OCI-LY7 (cell line): ENCODE measurements around the gene SMIM27. TPM values are rescaled to one million over a fixed set of nuclear protein-coding genes. Genes with fewer than 3 reads are reported as not detected.

ENCODE experiments used
- BruUV-seq: library from RNA; stranded (reverse); fragments of 400-500 nt; replicated peaks from 2 replicates; lab custom pipeline; 2021; lab: Mats Ljungman, UMichigan
- CTCF ChIA-PET: fragments of 300-600 bp; sonication (Branson Sonifier 250); formaldehyde crosslinking; loops from one replicate; lab custom pipeline; 2022; ENCODE audit warnings: antibody characterized with exemption; ENCODE audit not compliant: unreplicated experiment; lab: Charles Lee
- POLR2A ChIA-PET: fragments of 300-600 bp; sonication (Branson Sonifier 250); formaldehyde crosslinking; loops from one replicate; lab custom pipeline; 2022; ENCODE audit warnings: antibody characterized with exemption; lab: Charles Lee
- DNase-seq: peaks from one replicate; pipeline ENCODE4 v3.0.0-alpha.2; 2015; ENCODE audit warnings: low spot score
- H2AFZ ChIP-seq: fragments of 200-600 bp; sonication (generic), shearing (Covaris generic); 2 replicates; pipeline ENCODE4 v1.6.1; 2014; ENCODE audit warnings: mild to moderate bottlenecking, antibody characterized with exemption, low read length, moderate library complexity
- H3K27ac ChIP-seq: fragments of 200-600 bp; sonication (generic); 2 replicates; pipeline ENCODE4 v1.5.1; 2014; ENCODE audit warnings: mixed run types, low read depth, mild to moderate bottlenecking, moderate library complexity, low read length, inconsistent platforms; ENCODE audit not compliant: poor library complexity, severe bottlenecking
- H3K36me3 ChIP-seq: fragments of 200-600 bp; sonication (generic); 2 replicates; pipeline ENCODE4 v1.6.1; 2014; ENCODE audit warnings: mild to moderate bottlenecking, antibody characterized with exemption, low read length, moderate library complexity, mixed read lengths; ENCODE audit not compliant: insufficient read depth
- H3K4me1 ChIP-seq: fragments of 200-600 bp; sonication (generic); 2 replicates; pipeline ENCODE4 v1.5.1; 2014; ENCODE audit warnings: mild to moderate bottlenecking, low read length; ENCODE audit not compliant: insufficient read depth, poor library complexity, severe bottlenecking
- H3K4me2 ChIP-seq: fragments of 200-600 bp; sonication (generic); 2 replicates; pipeline ENCODE4 v1.6.1; 2014; ENCODE audit warnings: mild to moderate bottlenecking, low read length
- H3K4me3 ChIP-seq: fragments of 200-600 bp; sonication (generic); 2 replicates; pipeline ENCODE4 v1.5.1; 2014; ENCODE audit warnings: mild to moderate bottlenecking, low read depth, low read length; ENCODE audit not compliant: poor library complexity, severe bottlenecking
- H3K79me2 ChIP-seq: fragments of 200-600 bp; sonication (generic); 2 replicates; pipeline ENCODE4 v1.6.1; 2016; ENCODE audit warnings: low read depth, mild to moderate bottlenecking, low read length, moderate library complexity, mixed read lengths; ENCODE audit not compliant: insufficient read depth
- H3K9me2 ChIP-seq: fragments of 200-600 bp; sonication (generic); 2 replicates; pipeline ENCODE4 v1.6.1; 2016; ENCODE audit warnings: mild to moderate bottlenecking, low read length, mixed read lengths; ENCODE audit not compliant: insufficient read depth
- H3K9me3 ChIP-seq: fragments of 200-600 bp; sonication (generic); 2 replicates; pipeline ENCODE4 v1.6.1; 2014; ENCODE audit warnings: mild to moderate bottlenecking, mixed run types, low read length, mixed read lengths
- H4K20me1 ChIP-seq: fragments of 200-600 bp; sonication (generic); 2 replicates; pipeline ENCODE4 v1.6.1; 2014; ENCODE audit warnings: mild to moderate bottlenecking, antibody characterized with exemption, low read length, moderate library complexity, mixed read lengths; ENCODE audit not compliant: insufficient read depth
- EZH2phosphoT487 ChIP-seq: fragments of 200-600 bp; sonication (generic); IDR thresholded peaks from 2 replicates; pipeline ENCODE4 v1.6.1; 2018; ENCODE audit warnings: low read depth, borderline replicate concordance, mild to moderate bottlenecking, mixed run types, antibody characterized with exemption, low read length, moderate library complexity, mixed read lengths
- intact Hi-C: fragments of 100-400 bp; cut with micrococcal nuclease; formaldehyde crosslinking; loops from one replicate; pipeline ENCODE4 v1.10.0; 2022; ENCODE audit not compliant: unreplicated experiment
- total RNA-seq, 2 experiments: library from RNA; depleted of rRNA in 1 of 2; stranded (reverse); fragments of >200 nt in 1 of 2; shearing (Covaris generic) in 1 of 2; gene quantifications; 2 replicates each; pipeline ENCODE4 v1.2.3, GENCODE V29; 2014 to 2022
- TF ChIP-seq, protein P1 (sequence below): fragments of 200-600 bp; sonication (generic); conservative IDR thresholded peaks from 2 replicates; pipeline ENCODE4 v1.5.1; 2014; ENCODE audit warnings: mild to moderate bottlenecking, antibody characterized with exemption, low read length, moderate library complexity, mixed read lengths

Gene SMIM27
- total RNA-seq, 2 experiments from 2014 or later, result 19.5 to 21.2 TPM

DNA sequence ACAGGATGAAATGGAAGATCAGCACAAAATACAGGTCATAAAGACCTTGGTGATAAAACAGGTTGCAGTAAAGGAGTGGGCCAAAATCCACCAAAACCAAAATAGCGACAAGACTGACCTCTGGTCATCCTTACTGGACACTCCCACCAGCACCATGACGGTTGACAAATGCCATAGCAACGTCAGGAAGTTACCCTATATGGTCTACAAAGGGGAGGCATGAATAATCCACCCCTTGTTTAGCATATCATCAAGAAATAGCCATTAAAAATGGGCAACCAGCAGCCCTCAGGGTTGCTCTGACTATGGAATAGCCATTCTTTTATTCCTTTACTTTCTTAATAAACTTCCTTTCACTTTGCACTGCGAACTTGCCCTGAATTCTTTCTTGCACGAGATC is 26.8 kb downstream of the SMIM27 start:
- Histone ChIP-seq H2AFZ (peak overlapping the region; percentile 60; the same call in 1 of the 2 replicates), H3K4me2 (no peak overlapping the region), H4K20me1 (no peaks in the 10 kb centered on the region), H3K4me1 (peaks cover 43% of the 10 kb centered on the region), H3K79me2 (no peaks in the 10 kb centered on the region), H3K9me2 (no peaks in the 10 kb centered on the region), H3K4me3 (no peak overlapping the region), H3K9me3 (no peaks in the 10 kb centered on the region), H3K36me3 (no peaks in the 10 kb centered on the region), H3K27ac (no peak overlapping the region)
- ChIA-PET POLR2A (interaction anchor here (0.6 to 2.4 kb wide), 2 partner anchors 199 to 394 kb away, joined by 5 to 16 read pairs; no protein-coding TSS in a partner anchor), CTCF (interaction anchor here (1.7 to 4.0 kb wide), 4 partner anchors 11 to 200 kb away, joined by 7 to 58 read pairs (median 11); partner anchors contain the start of gene ACO1)
- DNase-seq, result no peak
- TF ChIP-seq, protein P1, sequence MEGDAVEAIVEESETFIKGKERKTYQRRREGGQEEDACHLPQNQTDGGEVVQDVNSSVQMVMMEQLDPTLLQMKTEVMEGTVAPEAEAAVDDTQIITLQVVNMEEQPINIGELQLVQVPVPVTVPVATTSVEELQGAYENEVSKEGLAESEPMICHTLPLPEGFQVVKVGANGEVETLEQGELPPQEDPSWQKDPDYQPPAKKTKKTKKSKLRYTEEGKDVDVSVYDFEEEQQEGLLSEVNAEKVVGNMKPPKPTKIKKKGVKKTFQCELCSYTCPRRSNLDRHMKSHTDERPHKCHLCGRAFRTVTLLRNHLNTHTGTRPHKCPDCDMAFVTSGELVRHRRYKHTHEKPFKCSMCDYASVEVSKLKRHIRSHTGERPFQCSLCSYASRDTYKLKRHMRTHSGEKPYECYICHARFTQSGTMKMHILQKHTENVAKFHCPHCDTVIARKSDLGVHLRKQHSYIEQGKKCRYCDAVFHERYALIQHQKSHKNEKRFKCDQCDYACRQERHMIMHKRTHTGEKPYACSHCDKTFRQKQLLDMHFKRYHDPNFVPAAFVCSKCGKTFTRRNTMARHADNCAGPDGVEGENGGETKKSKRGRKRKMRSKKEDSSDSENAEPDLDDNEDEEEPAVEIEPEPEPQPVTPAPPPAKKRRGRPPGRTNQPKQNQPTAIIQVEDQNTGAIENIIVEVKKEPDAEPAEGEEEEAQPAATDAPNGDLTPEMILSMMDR, result no peak
- BruUV-seq, result no TSS peak
- intact Hi-C loops, result loop anchor here (1.0 kb wide), 1 partner anchor 200 kb away; no protein-coding TSS in a partner anchor

DNA sequence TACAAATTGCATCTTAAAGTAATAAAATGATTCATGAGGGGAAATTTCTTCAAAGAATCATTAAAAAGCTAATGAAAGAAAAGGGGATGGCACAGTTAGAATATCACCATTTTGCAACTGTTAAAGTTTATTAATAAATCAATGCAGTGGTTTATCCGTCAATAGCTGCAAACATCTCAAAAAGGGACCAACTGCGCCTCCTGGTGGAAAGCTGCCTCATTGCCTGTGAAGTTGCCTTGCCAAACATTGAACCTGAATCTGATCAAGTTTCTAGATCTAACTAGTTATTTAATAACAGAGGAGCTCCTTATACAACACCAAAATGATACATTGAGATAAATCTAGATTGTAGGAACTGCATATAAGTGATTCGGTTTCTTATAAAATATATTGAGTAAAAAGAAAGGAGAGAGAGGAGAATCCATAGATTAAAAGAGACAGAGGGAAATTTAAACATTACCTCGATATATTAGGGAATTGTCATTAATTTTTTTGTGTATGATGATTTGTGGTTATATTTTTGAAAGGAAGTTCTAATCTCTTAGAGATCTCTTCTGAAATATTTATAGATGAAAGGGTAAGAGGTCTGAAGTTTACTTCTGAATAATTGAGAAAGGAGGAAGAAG is 27.7 kb downstream of the SMIM27 start:
- no peak for TF ChIP-seq EZH2phosphoT487
- TF ChIP-seq, protein P1, result peak; percentile 99
- intact Hi-C loops, result loop anchor here (1.0 to 10.0 kb wide), 3 partner anchors 201 to 645 kb away; no protein-coding TSS in a partner anchor
- Histone ChIP-seq H3K4me2 (peak overlapping the region; percentile 29; the same call in 1 of the 2 replicates), H3K9me3 (no peaks in the 10 kb centered on the region), H3K4me3 (no peak overlapping the region), H4K20me1 (no peaks in the 10 kb centered on the region), H3K9me2 (no peaks in the 10 kb centered on the region), H2AFZ (peak overlapping the region; percentile 60; the same call in 1 of the 2 replicates), H3K27ac (peak overlapping the region; percentile 7), H3K36me3 (no peaks in the 10 kb centered on the region), H3K79me2 (no peaks in the 10 kb centered on the region), H3K4me1 (peaks cover 43% of the 10 kb centered on the region)
- no TSS peak for BruUV-seq
- DNase-seq, result peak; percentile 77
- ChIA-PET POLR2A (interaction anchor here (0.6 to 2.4 kb wide), 11 partner anchors 9 to 205 kb away, joined by 3 to 16 read pairs (median 3); partner anchors contain the start of gene ACO1), CTCF (interaction anchor here (0.6 to 4.0 kb wide), 6 partner anchors 10 to 200 kb away, joined by 3 to 58 read pairs (median 8); partner anchors contain the start of gene ACO1)
